NB4 (cell line): Measurements from ENCODE around the gene ZBP1.

Experiments
- POLR2A ChIP-seq: IDR thresholded peaks from 2 replicates; pipeline ENCODE4 v1.6.1; 2011; ENCODE audit warnings: mild to moderate bottlenecking; ENCODE audit not compliant: insufficient read length; ENCODE audit errors: extremely low read depth
- TF ChIP-seq, protein P1 (sequence below): IDR thresholded peaks from one replicate; pipeline ENCODE4 v1.5.1; 2012; ENCODE audit warnings: low read depth, low read length
- TF ChIP-seq, protein P2 (sequence below): IDR thresholded peaks from 2 replicates; pipeline ENCODE4 v1.6.1; 2011; ENCODE audit warnings: low read depth, low read length

DNA sequence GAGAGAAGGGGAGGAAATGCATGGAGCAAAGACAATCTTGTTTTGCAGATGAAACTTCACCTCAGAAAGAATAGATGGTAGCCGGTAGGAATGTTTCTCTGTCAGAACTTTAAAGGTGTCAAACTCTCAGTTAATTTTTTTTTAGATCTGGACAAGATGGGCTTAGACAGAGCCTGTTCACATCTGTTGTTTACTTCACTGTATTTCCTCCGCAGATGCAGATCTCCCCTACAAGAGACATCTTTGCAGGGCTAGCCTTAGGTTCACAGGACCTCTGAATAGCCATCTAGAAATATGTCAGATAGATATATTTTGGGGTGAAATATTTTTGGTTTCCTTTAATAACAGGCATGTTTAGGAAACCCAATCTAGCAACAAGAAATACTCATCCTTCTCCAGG is 12.1 kb upstream of the ZBP1 start:
- TF ChIP-seq POLR2A, result no peak
- TF ChIP-seq, protein P1, sequence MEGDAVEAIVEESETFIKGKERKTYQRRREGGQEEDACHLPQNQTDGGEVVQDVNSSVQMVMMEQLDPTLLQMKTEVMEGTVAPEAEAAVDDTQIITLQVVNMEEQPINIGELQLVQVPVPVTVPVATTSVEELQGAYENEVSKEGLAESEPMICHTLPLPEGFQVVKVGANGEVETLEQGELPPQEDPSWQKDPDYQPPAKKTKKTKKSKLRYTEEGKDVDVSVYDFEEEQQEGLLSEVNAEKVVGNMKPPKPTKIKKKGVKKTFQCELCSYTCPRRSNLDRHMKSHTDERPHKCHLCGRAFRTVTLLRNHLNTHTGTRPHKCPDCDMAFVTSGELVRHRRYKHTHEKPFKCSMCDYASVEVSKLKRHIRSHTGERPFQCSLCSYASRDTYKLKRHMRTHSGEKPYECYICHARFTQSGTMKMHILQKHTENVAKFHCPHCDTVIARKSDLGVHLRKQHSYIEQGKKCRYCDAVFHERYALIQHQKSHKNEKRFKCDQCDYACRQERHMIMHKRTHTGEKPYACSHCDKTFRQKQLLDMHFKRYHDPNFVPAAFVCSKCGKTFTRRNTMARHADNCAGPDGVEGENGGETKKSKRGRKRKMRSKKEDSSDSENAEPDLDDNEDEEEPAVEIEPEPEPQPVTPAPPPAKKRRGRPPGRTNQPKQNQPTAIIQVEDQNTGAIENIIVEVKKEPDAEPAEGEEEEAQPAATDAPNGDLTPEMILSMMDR, result no peak
- TF ChIP-seq, protein P2, sequence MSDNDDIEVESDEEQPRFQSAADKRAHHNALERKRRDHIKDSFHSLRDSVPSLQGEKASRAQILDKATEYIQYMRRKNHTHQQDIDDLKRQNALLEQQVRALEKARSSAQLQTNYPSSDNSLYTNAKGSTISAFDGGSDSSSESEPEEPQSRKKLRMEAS, result no peak
